ENCODE results near the gene ST3GAL5.
"Not testable (repeated sequence)": the region's sequence is repeated elsewhere in the genome, so short reads cannot be mapped to it uniquely, and the experiment has no call there.

Gene ST3GAL5

GRCh38 chr2:85890522-85891176, 1.9 kb upstream of the ST3GAL5 start:
- no peak for DNase-seq

- DNase-seq, result no peak
Measured at GRCh38 chr2:85889627-85890281, 964 bp upstream of the ST3GAL5 start.

- DNase-seq, result no peak
Measured at GRCh38 chr2:85888020-85888683, 638 bp downstream of the ST3GAL5 start.

DNA sequence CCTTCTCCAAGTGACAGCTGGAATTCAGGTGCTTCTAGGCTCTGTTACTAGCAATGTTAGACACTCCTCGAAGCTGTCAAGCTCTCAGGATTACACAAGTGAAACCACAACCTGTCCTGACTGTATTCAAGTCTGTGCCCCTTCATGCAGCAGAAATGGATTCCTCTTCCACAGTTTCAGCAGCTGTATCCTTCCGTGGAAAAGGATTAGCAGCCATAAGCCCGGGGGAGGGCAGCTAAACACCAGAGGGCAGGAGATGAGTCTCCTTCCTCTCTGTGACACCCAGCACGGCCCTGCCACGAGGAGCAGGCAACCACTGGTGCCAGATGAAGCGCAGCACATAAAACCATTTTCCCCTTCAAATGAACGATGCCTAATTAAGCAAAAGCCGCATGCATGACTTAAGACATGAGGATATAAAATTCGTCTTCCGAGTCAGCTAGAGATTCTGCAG, 1.2 kb downstream of the ST3GAL5 start:
- DNase-seq, result no peak

GRCh38 chr2:85886590-85886989, 2.2 kb downstream of the ST3GAL5 start:
- no peak for DNase-seq

DNA sequence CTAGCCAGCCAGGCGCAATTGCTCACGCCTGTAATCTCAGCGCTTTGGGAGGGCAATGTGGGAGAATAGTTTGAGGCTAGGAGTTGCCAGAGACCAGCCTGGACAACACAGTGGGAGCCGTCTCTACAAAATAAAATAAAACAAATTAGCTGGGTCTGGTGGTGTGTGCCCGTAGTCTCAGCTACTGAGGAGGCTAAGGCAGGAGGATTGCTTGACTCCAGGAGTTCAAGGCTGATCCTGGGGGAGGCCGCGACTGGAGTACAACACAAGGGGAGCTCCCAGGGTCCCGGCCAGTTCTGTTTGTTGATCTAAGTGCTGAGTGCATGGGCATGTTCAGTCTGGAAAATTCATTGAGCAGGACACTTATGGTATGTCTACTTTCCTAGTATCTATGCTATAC, 2.6 kb downstream of the ST3GAL5 start:
- DNase-seq, result no peak

GRCh38 chr2:85881781-85882180, 7.0 kb downstream of the ST3GAL5 start:
- DNase-seq, result not testable (repeated sequence)

GRCh38 chr2:85880716-85881328, 8.0 kb downstream of the ST3GAL5 start:
- not testable (repeated sequence) for DNase-seq

GRCh38 chr2:85878719-85879370, 9.9 kb downstream of the ST3GAL5 start:
- no peak for DNase-seq

GRCh38 chr2:85875350-85876050, 13.3 kb downstream of the ST3GAL5 start:
- DNase-seq, result no peak

GRCh38 chr2:85873679-85874078, 15.1 kb downstream of the ST3GAL5 start:
- DNase-seq, result no peak

DNA sequence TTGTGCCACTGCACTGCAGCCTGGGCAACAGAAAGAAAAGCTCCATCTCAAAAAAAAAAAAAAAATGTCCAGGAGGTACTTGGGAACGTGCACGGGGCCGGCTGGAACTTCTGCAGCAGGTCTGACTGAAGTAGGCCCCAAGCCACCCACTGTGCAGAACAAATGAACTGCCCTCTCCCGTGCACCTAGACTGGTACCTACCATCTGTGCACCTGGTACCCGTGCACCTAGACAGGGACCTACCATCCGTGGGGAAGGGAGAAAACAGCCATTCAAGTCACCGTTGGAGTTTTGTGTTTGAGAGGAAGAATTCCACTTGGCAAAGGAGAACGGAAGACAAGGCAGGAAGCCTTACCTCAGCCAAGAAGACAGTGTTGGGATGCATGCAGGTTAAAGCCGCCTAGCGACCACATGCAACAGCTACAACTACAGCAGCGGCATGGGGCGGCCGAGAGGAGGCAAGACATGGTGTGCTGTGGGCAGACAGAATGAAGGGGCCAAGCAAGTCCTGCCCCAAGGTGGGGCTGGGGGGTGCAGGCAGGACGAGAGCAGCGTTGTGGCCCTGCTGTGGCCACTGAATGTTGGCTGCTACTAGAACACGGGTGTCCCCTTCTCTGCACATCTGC, 16.1 kb downstream of the ST3GAL5 start:
- no peak for DNase-seq

GRCh38 chr2:85871494-85872164, 17.2 kb downstream of the ST3GAL5 start:
- DNase-seq, result no peak

GRCh38 chr2:85868822-85869221, 20.0 kb downstream of the ST3GAL5 start:
- no peak for DNase-seq

- no peak for DNase-seq
Measured at GRCh38 chr2:85867556-85868292, 21.1 kb downstream of the ST3GAL5 start.

DNA sequence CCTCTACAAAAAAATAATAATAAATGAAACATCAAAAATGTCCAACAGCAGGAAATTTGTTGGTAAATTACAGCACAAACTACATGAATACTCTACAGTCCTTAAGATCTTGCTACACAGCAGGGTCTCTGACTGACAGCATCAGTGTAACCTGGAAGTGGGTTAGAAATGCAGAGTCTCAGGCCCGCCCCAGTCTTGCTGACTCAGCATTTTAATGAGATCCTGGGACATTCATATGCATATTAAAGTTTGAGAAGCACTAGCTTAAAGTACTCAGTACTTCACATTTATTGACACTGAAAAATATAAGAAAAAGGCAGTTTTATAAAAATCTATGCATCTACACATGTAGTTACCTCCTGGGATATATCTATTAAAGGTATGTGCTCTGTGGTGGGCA, 21.7 kb downstream of the ST3GAL5 start:
- no peak for DNase-seq

GRCh38 chr2:85866165-85866659, 22.6 kb downstream of the ST3GAL5 start:
- DNase-seq, result no peak

- DNase-seq, result no peak
Measured at GRCh38 chr2:85865539-85866164, 23.1 kb downstream of the ST3GAL5 start.

DNA sequence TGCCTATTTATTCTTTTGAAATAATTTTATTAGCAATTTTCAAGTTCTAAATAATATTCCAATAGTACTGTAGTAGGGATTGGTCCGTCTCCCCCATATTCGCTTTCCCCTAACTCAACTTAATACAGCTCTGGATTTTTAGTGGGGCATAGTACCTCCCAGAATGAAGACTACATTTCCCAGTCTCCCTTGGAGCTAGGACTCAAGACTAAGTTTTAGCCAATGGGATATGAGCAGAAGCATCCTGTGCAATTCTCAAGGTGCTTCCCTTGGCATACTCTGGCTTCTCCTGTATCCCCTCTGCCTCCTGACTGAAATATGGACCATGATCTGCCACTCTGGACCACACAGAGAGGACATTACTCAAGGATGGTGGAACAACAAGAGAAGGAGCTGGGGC, 24.1 kb downstream of the ST3GAL5 start:
- DNase-seq, result no peak

- DNase-seq, result no peak
Measured at GRCh38 chr2:85862426-85862825, 26.4 kb downstream of the ST3GAL5 start.
